Central memory CD8-positive, alpha-beta T cell (primary cell): ENCODE measurements around the gene CHN1.

Experiments
- ATAC-seq: fragments of 150-1000 bp; cut with Tn5 transposase; replicated peaks from 2 replicates; pipeline ENCODE4 v1.10.0; 2022; ENCODE audit warnings: mild to moderate bottlenecking, moderate FRiP score, moderate number of reproducible peaks; ENCODE audit not compliant: poor library complexity, severe bottlenecking; ENCODE audit errors: extremely low read depth
- DNase-seq, 2 donors: peaks; one replicate each; pipeline ENCODE4 v3.0.0; 2021; ENCODE audit warnings: low spot score in 2 of 2
- H3K27ac Mint-ChIP-seq: one replicate; pipeline ENCODE4 v1.8.0; 2022; ENCODE audit warnings: low read depth, mild to moderate bottlenecking, moderate library complexity, mixed read lengths
- H3K27me3 Mint-ChIP-seq: one replicate; pipeline ENCODE4 v1.8.0; 2022; ENCODE audit warnings: mixed read lengths
- H3K36me3 Mint-ChIP-seq: one replicate; pipeline ENCODE4 v1.8.0; 2022; ENCODE audit warnings: mild to moderate bottlenecking, moderate library complexity, mixed read lengths; ENCODE audit not compliant: insufficient read depth
- H3K4me1 Mint-ChIP-seq: one replicate; pipeline ENCODE4 v1.8.0; 2022; ENCODE audit warnings: mixed read lengths
- H3K4me3 Mint-ChIP-seq: one replicate; pipeline ENCODE4 v1.8.0; 2022; ENCODE audit warnings: mild to moderate bottlenecking, moderate library complexity, mixed read lengths
- H3K9me3 Mint-ChIP-seq: one replicate; pipeline ENCODE4 v1.8.0; 2022; ENCODE audit warnings: mixed read lengths

Gene CHN1

DNA sequence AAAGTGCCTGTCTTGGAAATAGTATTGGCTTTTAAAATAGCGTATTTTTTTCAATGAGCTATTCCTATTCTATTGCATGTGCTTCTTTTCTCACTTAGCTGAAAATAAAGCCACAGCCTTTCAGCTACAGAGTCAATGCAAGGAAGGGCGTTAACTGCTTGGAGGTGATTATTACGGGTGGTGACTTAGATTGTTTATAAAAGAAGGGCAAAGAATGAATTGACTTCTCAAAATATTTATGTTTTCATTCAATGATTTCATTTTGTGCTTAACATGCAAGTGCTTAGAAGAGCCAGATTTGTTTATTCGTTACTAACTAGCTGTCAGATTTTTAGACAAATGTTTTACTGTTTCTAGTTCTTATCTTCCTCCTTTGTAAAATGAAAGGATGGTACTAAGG, 2.8 kb upstream of the CHN1 start:
- DNase-seq (no peak), ATAC-seq (no peak)
- H3K4me1 Mint-ChIP-seq, result no peaks in the 10 kb centered on the region
- peaks cover 30% of the 10 kb centered on the region for H3K27me3 Mint-ChIP-seq
- peaks cover 3% of the 10 kb centered on the region for H3K36me3 Mint-ChIP-seq
- H3K9me3 Mint-ChIP-seq, result no peaks in the 10 kb centered on the region
- H3K4me3 Mint-ChIP-seq, result no peak overlapping the region
- H3K27ac Mint-ChIP-seq, result no peak overlapping the region

DNA sequence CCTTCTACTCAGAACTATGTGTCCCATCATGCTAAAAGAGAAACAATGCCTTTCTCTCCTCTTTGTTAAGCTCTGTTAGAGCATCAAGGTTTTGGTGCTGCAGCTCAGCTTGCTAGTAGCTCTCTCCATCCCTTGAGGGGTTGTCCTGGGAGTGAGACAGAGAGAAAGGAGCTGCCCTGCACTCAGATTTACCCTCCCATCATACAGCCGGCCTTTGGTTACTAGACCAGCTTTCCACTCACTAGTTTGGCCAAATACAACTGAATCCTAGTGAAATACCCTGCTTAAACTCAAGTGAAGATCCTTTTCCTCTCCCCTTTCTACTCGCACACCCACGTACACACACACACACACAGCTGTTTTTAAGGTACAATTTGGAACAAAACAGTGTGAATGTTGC, 2.3 kb upstream of the CHN1 start:
- H3K36me3 Mint-ChIP-seq, result peaks cover 3% of the 10 kb centered on the region
- ATAC-seq (no peak), DNase-seq (no peak)
- H3K27ac Mint-ChIP-seq, result no peak overlapping the region
- no peaks in the 10 kb centered on the region for H3K9me3 Mint-ChIP-seq
- H3K4me3 Mint-ChIP-seq, result no peak overlapping the region
- H3K4me1 Mint-ChIP-seq, result no peaks in the 10 kb centered on the region
- H3K27me3 Mint-ChIP-seq, result peaks cover 35% of the 10 kb centered on the region

DNA sequence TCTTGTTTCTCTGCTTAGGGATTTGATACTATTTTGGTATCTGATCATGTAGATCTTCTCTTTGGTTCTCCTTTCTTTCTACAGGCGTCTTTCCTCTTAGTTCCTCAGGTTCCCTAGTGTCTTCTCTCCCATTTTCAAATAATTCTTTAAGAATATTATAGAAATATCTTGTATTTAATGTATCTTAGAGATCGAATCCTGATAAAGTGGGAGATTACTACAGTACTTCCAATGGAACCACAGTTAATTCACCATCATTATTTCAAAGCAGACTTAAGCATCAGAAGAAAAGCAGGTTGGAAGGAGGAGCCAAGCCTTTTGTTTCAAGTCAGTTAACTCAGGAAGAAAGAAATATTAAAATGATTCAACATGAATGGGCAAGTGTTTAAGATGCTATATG, 1.1 kb upstream of the CHN1 start:
- no peak for ATAC-seq
- H3K27ac Mint-ChIP-seq, result no peak overlapping the region
- peaks cover 3% of the 10 kb centered on the region for H3K36me3 Mint-ChIP-seq
- DNase-seq, result no peak
- no peaks in the 10 kb centered on the region for H3K9me3 Mint-ChIP-seq
- peak overlapping the region; percentile 74 for H3K4me3 Mint-ChIP-seq
- H3K27me3 Mint-ChIP-seq, result peaks cover 47% of the 10 kb centered on the region
- H3K4me1 Mint-ChIP-seq, result no peaks in the 10 kb centered on the region

DNA sequence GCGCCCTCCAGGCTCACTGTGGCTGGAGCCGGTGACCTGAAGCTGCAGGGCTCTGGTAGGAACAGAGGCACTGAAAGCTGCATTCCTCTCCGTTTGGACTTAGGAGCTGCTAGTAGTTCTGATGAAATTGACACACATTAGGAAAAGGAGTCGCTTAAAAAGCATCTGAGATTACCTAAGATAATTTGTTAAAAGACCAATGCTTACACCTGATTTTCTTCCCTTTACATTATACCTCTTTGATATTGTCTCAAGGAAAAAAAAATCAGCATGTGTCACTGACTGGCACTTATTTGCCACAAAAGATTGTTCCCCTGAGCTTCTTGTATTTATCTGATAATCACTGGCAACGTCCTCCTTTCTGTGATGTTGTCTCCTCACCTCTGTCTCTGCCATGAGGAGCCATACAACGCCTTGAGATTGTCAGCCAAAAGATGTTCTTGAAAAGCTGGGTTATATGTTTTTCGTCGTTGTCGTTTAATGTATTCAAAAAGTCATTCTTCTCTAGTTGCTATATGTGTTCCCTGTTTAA, 618 bp upstream of the CHN1 start:
- DNase-seq (no peak), ATAC-seq (no peak)
- Mint-ChIP-seq H3K27ac (peak overlapping the region; percentile 49), H3K4me3 (peak overlapping the region; percentile 74), H3K27me3 (peaks cover 52% of the 10 kb centered on the region), H3K4me1 (no peaks in the 10 kb centered on the region), H3K36me3 (peaks cover 3% of the 10 kb centered on the region), H3K9me3 (no peaks in the 10 kb centered on the region)

DNA sequence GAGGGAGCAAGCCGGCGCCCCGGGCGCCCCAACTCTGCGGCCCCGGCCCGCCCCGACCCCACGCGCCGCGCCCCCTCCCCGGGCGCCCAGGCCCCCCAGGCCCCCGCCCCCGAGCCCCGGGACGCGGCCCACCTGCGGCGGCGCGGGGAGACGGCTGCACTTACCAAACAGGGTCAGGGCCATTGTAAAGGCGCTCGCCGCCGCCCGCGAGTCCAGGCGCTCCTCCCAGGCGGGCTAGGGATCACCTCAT, 526 bp downstream of the CHN1 start:
- ATAC-seq, result no peak
- Mint-ChIP-seq H3K4me1 (no peaks in the 10 kb centered on the region), H3K4me3 (peak overlapping the region; percentile 74), H3K36me3 (peaks cover 3% of the 10 kb centered on the region), H3K27ac (no peak overlapping the region), H3K27me3 (peaks cover 52% of the 10 kb centered on the region), H3K9me3 (no peaks in the 10 kb centered on the region)
- no peak for DNase-seq

DNA sequence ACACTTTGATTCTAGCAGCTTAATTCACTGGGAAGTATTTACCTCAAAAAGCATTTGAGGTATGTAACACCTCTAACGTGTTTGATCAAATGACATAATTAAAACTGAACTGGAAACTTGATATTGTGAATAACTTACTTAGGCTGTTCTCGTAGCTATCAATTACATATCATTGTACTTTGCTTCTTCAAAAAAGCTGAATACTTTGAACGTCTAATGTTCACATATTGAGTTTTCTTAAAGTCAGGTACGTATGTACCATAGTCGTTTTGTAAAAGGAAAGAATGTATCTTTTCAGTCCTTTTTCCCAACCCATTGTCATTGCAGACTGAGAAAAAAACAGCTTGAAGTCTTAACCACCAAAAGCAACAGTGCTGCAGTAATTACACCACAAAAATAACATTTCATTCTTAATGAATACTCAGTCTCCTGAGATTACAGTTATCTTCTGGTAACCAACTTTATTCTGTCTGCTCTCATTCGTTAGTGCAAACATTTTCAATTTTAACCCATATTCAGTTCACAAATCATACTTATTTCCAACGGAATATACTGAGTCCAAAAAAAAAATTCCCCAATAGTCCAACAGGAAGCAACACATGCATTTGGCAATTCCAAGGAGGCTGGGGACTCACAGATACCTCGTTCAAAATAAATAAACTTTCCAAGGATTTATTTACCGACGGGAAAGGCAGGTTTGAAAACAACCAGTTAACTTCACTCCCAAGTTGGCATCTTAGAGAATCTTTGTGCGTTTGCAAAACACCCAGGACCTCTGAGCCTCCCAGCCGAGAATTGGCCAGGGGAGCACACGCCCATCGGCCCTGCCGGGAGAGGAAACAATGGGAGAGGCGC, 1.1 kb downstream of the CHN1 start:
- DNase-seq (no peak), ATAC-seq (no peak)
- Mint-ChIP-seq H3K4me1 (no peaks in the 10 kb centered on the region), H3K27ac (no peak overlapping the region), H3K27me3 (peaks cover 52% of the 10 kb centered on the region), H3K9me3 (no peaks in the 10 kb centered on the region), H3K4me3 (peak overlapping the region; percentile 74), H3K36me3 (peaks cover 3% of the 10 kb centered on the region)

DNA sequence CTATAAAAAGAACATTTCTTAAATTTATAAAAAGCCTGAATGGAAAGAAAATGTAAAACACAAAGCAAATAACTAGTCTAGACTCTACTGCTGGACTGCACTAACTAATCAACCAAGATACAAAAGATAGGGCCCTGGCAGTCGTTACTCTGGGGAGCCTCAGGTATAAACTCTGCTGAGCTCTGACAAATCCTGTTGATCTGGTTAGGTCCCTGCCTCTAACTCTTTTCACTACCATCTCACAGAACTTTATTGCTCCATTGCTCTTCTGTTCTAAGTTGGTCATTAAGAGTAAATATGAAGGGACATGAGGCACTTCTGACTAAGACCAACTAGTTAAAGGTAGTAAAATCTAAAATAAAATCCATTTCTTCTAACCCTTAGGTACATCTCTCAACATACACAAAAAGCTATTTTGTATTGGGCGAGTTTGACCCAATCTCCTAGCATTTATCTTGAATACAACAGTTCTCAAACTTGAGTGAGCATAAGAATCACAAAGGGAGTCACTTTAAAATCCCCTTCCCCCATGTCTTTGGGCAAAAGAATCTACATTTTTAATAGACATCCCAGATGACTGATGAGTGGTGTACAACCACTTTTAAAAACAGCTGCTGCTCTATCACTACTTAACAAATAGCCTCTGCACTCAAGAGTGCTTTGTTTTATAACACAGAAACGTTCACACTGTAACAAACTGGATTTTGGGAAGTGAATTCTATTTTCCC, 2.5 kb downstream of the CHN1 start:
- H3K4me1 Mint-ChIP-seq, result no peaks in the 10 kb centered on the region
- no peak for DNase-seq
- no peak for ATAC-seq
- H3K4me3 Mint-ChIP-seq, result no peak overlapping the region
- peaks cover 47% of the 10 kb centered on the region for H3K27me3 Mint-ChIP-seq
- no peaks in the 10 kb centered on the region for H3K9me3 Mint-ChIP-seq
- peaks cover 3% of the 10 kb centered on the region for H3K36me3 Mint-ChIP-seq
- H3K27ac Mint-ChIP-seq, result no peak overlapping the region

- no peak overlapping the region for H3K27ac Mint-ChIP-seq
- DNase-seq (no peak), ATAC-seq (no peak)
- no peak overlapping the region for H3K4me3 Mint-ChIP-seq
- H3K9me3 Mint-ChIP-seq, result no peaks in the 10 kb centered on the region
- peaks cover 3% of the 10 kb centered on the region for H3K36me3 Mint-ChIP-seq
- H3K27me3 Mint-ChIP-seq, result peaks cover 37% of the 10 kb centered on the region
- H3K4me1 Mint-ChIP-seq, result no peaks in the 10 kb centered on the region
Measured at GRCh38 chr2:175001566-175001965, 3.6 kb downstream of the CHN1 start.

- no peak for DNase-seq
- Mint-ChIP-seq H3K9me3 (no peaks in the 10 kb centered on the region), H3K27me3 (peaks cover 14% of the 10 kb centered on the region), H3K27ac (no peak overlapping the region), H3K36me3 (no peaks in the 10 kb centered on the region), H3K4me1 (no peaks in the 10 kb centered on the region), H3K4me3 (no peak overlapping the region)
- no peak for ATAC-seq
Measured at GRCh38 chr2:174997110-174997509, 8.1 kb downstream of the CHN1 start.

DNA sequence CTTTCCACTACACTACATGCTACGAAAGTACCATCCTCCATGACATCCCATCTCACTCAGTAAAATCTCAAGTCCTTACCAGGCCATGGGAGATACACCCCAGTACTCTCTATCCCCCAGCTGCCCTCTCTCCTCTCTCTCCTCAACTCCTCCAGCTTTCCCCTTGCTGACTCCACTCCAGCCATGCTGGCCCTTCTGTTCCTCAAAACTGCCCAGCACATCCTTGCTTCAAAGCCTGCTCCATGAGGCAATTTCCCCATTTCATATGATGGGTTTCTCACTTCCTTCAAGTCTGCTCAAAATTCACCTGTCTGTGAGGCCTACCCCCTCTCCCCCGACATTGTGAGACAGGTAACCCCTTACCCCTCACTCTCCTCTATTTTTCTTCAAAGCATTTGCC, 8.6 kb downstream of the CHN1 start:
- Mint-ChIP-seq H3K27ac (no peak overlapping the region), H3K27me3 (peaks cover 9% of the 10 kb centered on the region), H3K4me1 (no peaks in the 10 kb centered on the region), H3K9me3 (no peaks in the 10 kb centered on the region), H3K36me3 (no peaks in the 10 kb centered on the region), H3K4me3 (no peak overlapping the region)
- DNase-seq, result no peak
- ATAC-seq, result no peak

- no peak overlapping the region for H3K27ac Mint-ChIP-seq
- H3K9me3 Mint-ChIP-seq, result no peaks in the 10 kb centered on the region
- peaks cover 8% of the 10 kb centered on the region for H3K4me1 Mint-ChIP-seq
- no peak for DNase-seq
- H3K4me3 Mint-ChIP-seq, result no peak overlapping the region
- H3K36me3 Mint-ChIP-seq, result peaks cover 5% of the 10 kb centered on the region
- no peak for ATAC-seq
- no peaks in the 10 kb centered on the region for H3K27me3 Mint-ChIP-seq
Measured at GRCh38 chr2:174994381-174994780, 10.8 kb downstream of the CHN1 start.

GRCh38 chr2:174992886-174993285, 12.3 kb downstream of the CHN1 start:
- H3K4me3 Mint-ChIP-seq, result no peak overlapping the region
- H3K9me3 Mint-ChIP-seq, result no peaks in the 10 kb centered on the region
- no peak overlapping the region for H3K27ac Mint-ChIP-seq
- peaks cover 2% of the 10 kb centered on the region for H3K27me3 Mint-ChIP-seq
- peaks cover 8% of the 10 kb centered on the region for H3K4me1 Mint-ChIP-seq
- ATAC-seq (no peak), DNase-seq (no peak)
- peaks cover 5% of the 10 kb centered on the region for H3K36me3 Mint-ChIP-seq

DNA sequence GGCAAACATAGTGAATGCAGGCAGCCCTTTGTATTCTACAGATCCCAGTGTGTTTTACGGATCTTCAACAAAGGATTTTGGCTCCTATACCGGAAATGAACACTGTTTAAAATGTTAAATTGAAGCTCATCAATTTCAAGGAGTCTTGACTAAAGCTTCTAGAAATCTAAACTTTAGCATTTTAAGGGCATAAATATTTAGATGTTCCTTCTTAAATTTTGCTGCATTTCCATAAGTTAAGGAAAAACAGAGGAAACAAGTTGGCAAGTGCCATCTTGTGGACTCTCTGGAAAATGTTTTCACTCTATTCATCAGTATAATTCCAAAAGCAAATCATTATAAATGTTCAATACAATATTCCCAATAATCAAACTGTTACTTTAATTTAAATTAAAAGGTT, 19.6 kb downstream of the CHN1 start:
- no peaks in the 10 kb centered on the region for H3K9me3 Mint-ChIP-seq
- H3K27ac Mint-ChIP-seq, result no peak overlapping the region
- peaks cover 9% of the 10 kb centered on the region for H3K27me3 Mint-ChIP-seq
- DNase-seq (no peak), ATAC-seq (no peak)
- no peak overlapping the region for H3K4me3 Mint-ChIP-seq
- H3K4me1 Mint-ChIP-seq, result peaks cover 8% of the 10 kb centered on the region
- H3K36me3 Mint-ChIP-seq, result peaks cover 5% of the 10 kb centered on the region
